Mesodermal cell (in vitro differentiated cells): ENCODE results near the gene MAP1LC3B.
"Not testable (repeated sequence)": the region's sequence is repeated elsewhere in the genome, so short reads cannot be mapped to it uniquely, and the experiment has no call there.

Experiments
- H3K27ac ChIP-seq: 2 replicates; pipeline ENCODE4 v1.7.0; 2013; ENCODE audit warnings: mild to moderate bottlenecking, low read depth, low read length, moderate library complexity; ENCODE audit not compliant: severe bottlenecking
- H3K36me3 ChIP-seq: 2 replicates; pipeline ENCODE4 v1.7.1; 2013; ENCODE audit warnings: mild to moderate bottlenecking, low read length, moderate library complexity; ENCODE audit not compliant: control insufficient read depth, insufficient read depth
- H3K4me1 ChIP-seq: one replicate; pipeline ENCODE4 v1.7.1; 2013; ENCODE audit warnings: mild to moderate bottlenecking, low read length; ENCODE audit not compliant: insufficient read depth, control insufficient read depth, poor library complexity, severe bottlenecking
- H3K4me3 ChIP-seq: 2 replicates; pipeline ENCODE4 v1.7.0; 2013; ENCODE audit warnings: low read length, control low read depth, mild to moderate bottlenecking; ENCODE audit not compliant: insufficient read depth, poor library complexity, severe bottlenecking; ENCODE audit errors: extremely low read depth
- H3K9me3 ChIP-seq: 2 replicates; pipeline ENCODE4 v1.7.1; 2013; ENCODE audit warnings: mild to moderate bottlenecking, low read length, moderate library complexity; ENCODE audit not compliant: control insufficient read depth
- WGBS, 2 experiments: methylation state at CpG; one replicate each; pipeline ENCODE4 v1.1.5; 2013; ENCODE audit warnings: missing lambda C conversion rate in 2 of 2; ENCODE audit not compliant: insufficient coverage in 2 of 2; 5-methylcytosine and 5-hydroxymethylcytosine counted together

MAP1LC3B gene

GRCh38 chr16:87383505-87384161 is 8.5 kb upstream of the MAP1LC3B start, which contains the start of gene FBXO31:
Gene FBXO31 (minus strand): TSS chr16:87383776. CDS start chr16:87383744, 32 bp downstream.
- H3K27ac ChIP-seq = peak within 1 kb of the TSS; percentile 90
- H3K4me1 ChIP-seq = peaks cover 22% of the 10 kb centered on the region
- peak within 1 kb of the TSS; percentile 62 for H3K4me3 ChIP-seq
- peaks cover 4% of the 10 kb centered on the region for H3K36me3 ChIP-seq
- no peaks in the 10 kb centered on the region for H3K9me3 ChIP-seq
- WGBS, 2 experiments = 0% methylated on average over 80 to 82 of the region's 92 CpGs

DNA sequence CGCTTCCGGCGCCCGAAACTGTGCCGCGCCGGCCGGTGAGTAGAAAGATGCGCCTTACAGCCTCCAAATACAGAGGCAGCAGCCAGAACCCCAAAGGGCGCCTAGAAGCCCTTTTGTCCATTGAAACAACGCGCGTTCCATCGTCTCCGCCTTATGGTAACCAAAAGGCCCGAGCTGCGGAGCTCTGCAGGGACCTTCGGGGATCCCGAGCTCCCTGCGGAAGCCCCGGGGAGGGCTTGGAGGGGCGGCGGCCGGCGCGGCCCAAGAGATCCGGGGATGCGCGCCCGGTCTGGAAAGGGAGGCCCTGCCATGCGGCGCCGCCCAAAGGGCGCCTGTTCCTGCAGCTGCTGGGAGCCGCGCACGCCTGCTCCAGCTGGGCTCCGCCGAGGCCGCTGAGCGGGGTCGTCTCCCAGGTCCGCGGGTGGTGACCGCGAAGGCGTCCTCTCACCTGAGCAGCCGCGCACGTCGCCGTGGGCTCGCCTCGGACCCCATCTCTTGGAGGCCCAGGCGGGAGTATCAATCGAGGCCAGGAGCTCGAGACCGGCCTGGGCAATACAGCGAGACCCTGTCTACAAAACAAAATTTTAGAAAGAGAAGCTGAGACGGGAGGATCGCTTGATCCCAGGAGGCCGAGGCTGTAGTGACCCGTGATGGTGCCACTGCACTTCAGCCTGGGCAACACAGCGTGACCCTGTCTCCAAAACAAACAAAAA is 7.8 kb upstream of the MAP1LC3B start:
- Histone ChIP-seq H3K4me3 (peak overlapping the region; percentile 62), H3K9me3 (no peaks in the 10 kb centered on the region), H3K36me3 (no peaks in the 10 kb centered on the region), H3K27ac (peak overlapping the region; percentile 90), H3K4me1 (peaks cover 22% of the 10 kb centered on the region)
- WGBS, 2 experiments = 5 to 8% methylated on average over 61 to 63 of the region's 64 CpGs

DNA sequence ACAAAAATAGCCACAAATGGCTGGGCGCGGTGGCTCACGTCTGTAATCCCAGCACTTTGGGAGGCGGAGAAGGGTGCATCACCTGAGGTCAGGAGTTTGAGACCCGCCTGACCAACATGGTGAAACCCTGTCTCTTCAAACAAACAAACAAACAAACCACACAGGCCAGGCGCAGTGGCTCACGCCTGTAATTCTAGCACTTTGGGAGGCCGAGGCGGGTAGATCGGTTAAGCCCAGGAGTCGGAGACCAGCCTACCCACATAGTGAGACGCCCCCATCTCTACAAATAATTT is 7.3 kb upstream of the MAP1LC3B start:
- H3K9me3 ChIP-seq, H3K36me3 ChIP-seq: not testable (repeated sequence)
- Histone ChIP-seq H3K4me3 (peak overlapping the region; percentile 62), H3K27ac (peak overlapping the region; percentile 90), H3K4me1 (peaks cover 22% of the 10 kb centered on the region)
- WGBS, 2 experiments = 83 to 89% methylated on average over 5 to 10 of the region's 12 CpGs

GRCh38 chr16:87387942-87388817 is 4.0 kb upstream of the MAP1LC3B start:
- no peak overlapping the region for H3K4me3 ChIP-seq

DNA sequence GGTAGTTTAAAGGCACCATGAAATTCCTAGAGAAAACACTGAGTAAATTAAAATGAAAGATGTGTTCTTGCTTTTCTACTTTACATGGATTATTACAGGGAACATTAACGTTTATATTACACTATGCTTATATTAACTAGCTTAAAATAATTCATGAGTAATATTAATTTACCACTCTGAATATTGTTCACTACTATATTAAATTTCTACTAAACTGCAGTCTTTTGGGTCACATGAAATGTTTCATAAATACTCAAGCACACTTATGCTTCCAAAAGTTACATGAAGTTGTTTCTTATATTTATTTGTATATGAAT is 3.4 kb upstream of the MAP1LC3B start:
- WGBS, 2 experiments = no CpG with 5 or more reads among the region's 1 CpG
- H3K9me3 ChIP-seq = no peaks in the 10 kb centered on the region
- no peaks in the 10 kb centered on the region for H3K36me3 ChIP-seq
- H3K4me1 ChIP-seq = peaks cover 8% of the 10 kb centered on the region
- no peak overlapping the region for H3K4me3 ChIP-seq
- H3K27ac ChIP-seq = peak overlapping the region; percentile 94

More at GRCh38 chr16:87387942-87388817, 4.0 kb upstream of the MAP1LC3B start:
- peak overlapping the region; percentile 94 for H3K27ac ChIP-seq
- H3K36me3 ChIP-seq = no peaks in the 10 kb centered on the region
- 28 to 37% methylated on average over 15 to 16 of the region's 18 CpGs for WGBS, 2 experiments
- no peaks in the 10 kb centered on the region for H3K9me3 ChIP-seq
- H3K4me1 ChIP-seq = peaks cover 6% of the 10 kb centered on the region

- 57 to 84% methylated on average over 1 to 2 of the region's 5 CpGs for WGBS, 2 experiments
- no peaks in the 10 kb centered on the region for H3K9me3 ChIP-seq
- H3K36me3 ChIP-seq = no peaks in the 10 kb centered on the region
- H3K4me3 ChIP-seq = no peak overlapping the region
- H3K4me1 ChIP-seq = peaks cover 11% of the 10 kb centered on the region
- peak overlapping the region; percentile 32 for H3K27ac ChIP-seq
These were observed 2.9 kb upstream of the MAP1LC3B start for GRCh38 chr16:87389245-87389644.

DNA sequence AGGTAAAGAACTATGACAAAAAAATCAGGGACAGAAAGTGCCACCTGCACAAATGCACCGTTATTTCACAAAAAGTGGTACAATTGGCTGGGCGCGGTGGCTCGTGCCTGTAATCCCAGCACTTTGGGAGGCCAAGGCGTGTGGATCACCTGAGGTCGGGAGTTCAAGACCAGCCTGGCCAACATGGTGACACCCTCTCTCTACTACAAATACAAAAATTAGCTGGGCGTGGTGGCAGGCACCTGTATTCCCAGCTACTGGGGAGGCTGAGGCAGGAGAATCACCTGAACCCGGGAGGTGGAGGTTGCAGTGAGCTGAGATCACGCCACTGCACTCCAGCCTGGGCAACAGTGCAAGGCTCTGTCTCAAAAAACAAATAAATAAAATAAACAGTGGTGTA is 2.2 kb upstream of the MAP1LC3B start:
- not testable (repeated sequence) for H3K4me3 ChIP-seq, H3K36me3 ChIP-seq, H3K9me3 ChIP-seq, H3K27ac ChIP-seq
- 91 to 92% methylated on average over 5 to 8 of the region's 9 CpGs for WGBS, 2 experiments
- H3K4me1 ChIP-seq = peaks cover 11% of the 10 kb centered on the region

GRCh38 chr16:87390641-87391323 is 1.4 kb upstream of the MAP1LC3B start:
- H3K27ac ChIP-seq = peak overlapping the region; percentile 89
- WGBS, 2 experiments = 95 to 96% methylated on average over 21 to 22 of the region's 24 CpGs
- peak overlapping the region; percentile 77 for H3K4me3 ChIP-seq
- peaks cover 8% of the 10 kb centered on the region for H3K36me3 ChIP-seq
- peaks cover 11% of the 10 kb centered on the region for H3K4me1 ChIP-seq
- no peaks in the 10 kb centered on the region for H3K9me3 ChIP-seq

GRCh38 chr16:87391324-87391949 is 699 bp upstream of the MAP1LC3B start:
- peaks cover 11% of the 10 kb centered on the region for H3K4me1 ChIP-seq
- H3K36me3 ChIP-seq = peaks cover 8% of the 10 kb centered on the region
- peak overlapping the region; percentile 77 for H3K4me3 ChIP-seq
- 9 to 15% methylated on average over 40 to 41 of the region's 44 CpGs for WGBS, 2 experiments
- H3K9me3 ChIP-seq = no peaks in the 10 kb centered on the region
- H3K27ac ChIP-seq = peak overlapping the region; percentile 89
